Gastroesophageal sphincter (tissue), 4 donors: ENCODE data around the gene BAHCC1. TPM values are rescaled to one million over a fixed set of nuclear protein-coding genes. Genes with fewer than 3 reads are reported as not detected.
A peak's percentile ranks its signal among the peaks of the same experiment; 100 is the strongest.

Experiments
- ATAC-seq: fragments of 150-250 bp; one replicate; pipeline ENCODE4 v1.9.1; 2016; ENCODE audit warnings: mild to moderate bottlenecking, moderate library complexity
- H3K27ac ChIP-seq, 4 donors: fragments of 200-600 bp; sonication (generic) in 3 of 4; 1 replicate in 3 of 4; 2 replicates in 1 of 4; pipeline ENCODE4 v1.5.1; 2016 to 2019
- H3K27me3 ChIP-seq: fragments of 200-600 bp; sonication (generic); one replicate; pipeline ENCODE4 v1.5.1; 2019
- H3K36me3 ChIP-seq, 2 donors: fragments of 200-600 bp; sonication (generic); one replicate each; pipeline ENCODE4 v1.5.1; 2019; ENCODE audit warnings: control low read depth in 1 of 2
- H3K4me1 ChIP-seq, 3 donors: fragments of 200-600 bp; sonication (generic); 1 replicate in 2 of 3; 2 replicates in 1 of 3; pipeline ENCODE4 v1.5.1; 2016 to 2019; ENCODE audit warnings: control low read depth in 2 of 3
- H3K4me3 ChIP-seq, 2 donors: fragments of 200-600 bp; sonication (generic); one replicate each; pipeline ENCODE4 v1.5.1; 2019; ENCODE audit warnings: mild to moderate bottlenecking in 1 of 2, moderate library complexity in 1 of 2
- H3K9me3 ChIP-seq, 3 donors: fragments of 200-600 bp; sonication (generic); one replicate each; pipeline ENCODE4 v1.5.1; 2017 to 2019; ENCODE audit warnings: control low read depth in 2 of 3
- EP300 ChIP-seq: sonication (generic); formaldehyde crosslinking; IDR thresholded peaks from one replicate; pipeline ENCODE4 v1.6.1; 2017; ENCODE audit warnings: antibody characterized with exemption, mild to moderate bottlenecking
- POLR2A ChIP-seq, 2 donors: fragments of 450-650 bp; IDR thresholded peaks; one replicate each; pipeline ENCODE4 v1.6.1; 2017; ENCODE audit warnings: antibody characterized with exemption in 2 of 2, mild to moderate bottlenecking in 2 of 2, moderate library complexity in 1 of 2
- POLR2AphosphoS5 ChIP-seq: sonication (generic); formaldehyde crosslinking; IDR thresholded peaks from one replicate; pipeline ENCODE4 v1.6.1; 2017; ENCODE audit warnings: antibody characterized with exemption
- WGBS, 2 donors: methylation state at CpG; one replicate each; pipeline ENCODE4 v1.1.5; 2018; ENCODE audit warnings: low coverage in 1 of 2; 5-methylcytosine and 5-hydroxymethylcytosine counted together
- total RNA-seq, 4 donors: library from RNA; depleted of rRNA; stranded (reverse); fragments of >200 nt; gene quantifications; one replicate each; pipeline ENCODE4 v1.1.0, GENCODE V29; 2016
- TF ChIP-seq, protein P1 (sequence below), 4 experiments: fragments of 200-600 bp in 2 of 4; fragments of 450-650 bp in 2 of 4; sonication (generic) in 1 of 4; IDR thresholded peaks; one replicate each; pipeline ENCODE4 v1.5.1; 2017 to 2019; ENCODE audit warnings: antibody characterized with exemption in 4 of 4, mild to moderate bottlenecking in 2 of 4, moderate library complexity in 2 of 4

The BAHCC1 gene
- total RNA-seq, 4 donors from 2014 or later: 17.5 to 34.3 (median 19.5) TPM

DNA sequence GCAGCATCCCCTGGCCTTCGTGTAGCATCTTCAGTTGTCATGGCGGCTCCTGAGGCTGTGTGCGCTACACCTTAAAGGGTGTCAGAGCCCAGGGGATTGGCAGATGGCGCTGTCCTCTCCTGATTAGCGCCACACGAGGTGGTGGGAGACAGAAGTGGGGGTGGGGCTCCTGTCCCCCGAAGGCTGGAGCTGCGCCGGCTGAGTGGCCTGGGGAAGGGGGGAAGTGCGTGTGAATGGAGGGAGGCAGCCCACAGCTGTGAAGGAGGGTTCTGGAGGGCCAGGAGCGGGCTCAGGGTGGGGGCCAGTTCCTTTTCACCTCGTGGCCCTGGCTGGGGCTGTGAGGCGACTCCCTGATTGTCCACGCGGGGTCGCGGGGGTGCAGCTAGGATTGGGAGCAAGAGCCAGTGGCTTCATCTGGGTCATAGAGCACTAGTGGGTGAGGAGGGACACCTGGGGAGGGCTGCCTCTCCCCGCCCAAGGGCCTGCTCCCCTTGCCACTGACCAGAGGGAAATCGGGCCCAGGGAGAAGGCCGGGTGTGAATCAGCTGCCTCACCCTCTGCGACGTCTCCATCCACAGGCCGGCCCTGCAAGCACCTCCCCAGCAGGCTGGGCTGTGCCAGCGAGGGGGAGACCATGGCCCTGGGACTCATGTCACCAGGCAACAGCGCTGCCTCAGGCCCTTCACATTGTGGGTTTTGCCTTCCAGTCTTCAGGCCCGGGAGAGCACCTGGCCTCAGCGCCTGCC, 14.1 kb downstream of the BAHCC1 start:
- ATAC-seq: no peak
- Histone ChIP-seq H3K9me3 (no peaks in the 10 kb centered on the region), H3K27me3 (no peaks in the 10 kb centered on the region), H3K36me3 (no peaks in the 10 kb centered on the region), H3K4me1 (peaks cover 6 to 98% (median 45%) of the 10 kb centered on the region in 3 donors), H3K27ac (no peak overlapping the region), H3K4me3 (no peak overlapping the region)
- WGBS, 2 donors: 67% methylated on average over 4 of the region's 27 CpGs; no CpG with 5 or more reads in 1 of the 2 donors
- TF ChIP-seq, protein P1, sequence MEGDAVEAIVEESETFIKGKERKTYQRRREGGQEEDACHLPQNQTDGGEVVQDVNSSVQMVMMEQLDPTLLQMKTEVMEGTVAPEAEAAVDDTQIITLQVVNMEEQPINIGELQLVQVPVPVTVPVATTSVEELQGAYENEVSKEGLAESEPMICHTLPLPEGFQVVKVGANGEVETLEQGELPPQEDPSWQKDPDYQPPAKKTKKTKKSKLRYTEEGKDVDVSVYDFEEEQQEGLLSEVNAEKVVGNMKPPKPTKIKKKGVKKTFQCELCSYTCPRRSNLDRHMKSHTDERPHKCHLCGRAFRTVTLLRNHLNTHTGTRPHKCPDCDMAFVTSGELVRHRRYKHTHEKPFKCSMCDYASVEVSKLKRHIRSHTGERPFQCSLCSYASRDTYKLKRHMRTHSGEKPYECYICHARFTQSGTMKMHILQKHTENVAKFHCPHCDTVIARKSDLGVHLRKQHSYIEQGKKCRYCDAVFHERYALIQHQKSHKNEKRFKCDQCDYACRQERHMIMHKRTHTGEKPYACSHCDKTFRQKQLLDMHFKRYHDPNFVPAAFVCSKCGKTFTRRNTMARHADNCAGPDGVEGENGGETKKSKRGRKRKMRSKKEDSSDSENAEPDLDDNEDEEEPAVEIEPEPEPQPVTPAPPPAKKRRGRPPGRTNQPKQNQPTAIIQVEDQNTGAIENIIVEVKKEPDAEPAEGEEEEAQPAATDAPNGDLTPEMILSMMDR (IDR thresholded peaks at IDR 0.05): no peak
- no peak for TF ChIP-seq EP300
- no peak for TF ChIP-seq POLR2A (IDR thresholded peaks at IDR 0.05)
- no peak for TF ChIP-seq POLR2AphosphoS5

DNA sequence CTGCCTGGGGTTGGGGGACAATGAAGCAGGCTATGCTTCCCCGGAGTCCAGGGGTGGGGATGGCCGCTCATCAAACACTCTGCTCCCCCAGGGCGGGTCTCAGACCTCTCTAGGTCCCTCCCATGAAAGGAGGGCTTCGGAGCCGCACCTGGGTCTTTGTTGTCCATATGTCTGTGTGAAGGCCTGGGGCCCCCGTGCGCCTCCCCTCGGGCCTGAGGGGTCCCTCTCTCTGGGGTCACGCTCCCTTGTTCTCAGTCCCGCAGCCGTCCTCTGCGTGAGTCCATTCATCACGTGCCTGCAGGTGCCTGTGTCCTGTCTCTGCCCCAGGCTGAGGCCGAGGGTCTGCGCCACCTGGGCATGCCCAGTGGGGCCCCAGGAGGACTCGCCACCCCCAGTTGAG, 15.6 kb downstream of the BAHCC1 start:
- Histone ChIP-seq H3K4me3 (no peak overlapping the region), H3K9me3 (no peaks in the 10 kb centered on the region), H3K36me3 (no peaks in the 10 kb centered on the region), H3K27me3 (no peaks in the 10 kb centered on the region), H3K4me1 (peaks cover under 1 to 95% (median 30%) of the 10 kb centered on the region in 3 donors), H3K27ac (no peak overlapping the region)
- no peak for ATAC-seq
- no CpG with 5 or more reads among the region's 16 CpGs for WGBS, 2 donors
- TF ChIP-seq, protein P1 (IDR thresholded peaks at IDR 0.05): no peak
- TF ChIP-seq POLR2A (IDR thresholded peaks at IDR 0.05) (no peak), POLR2AphosphoS5 (no peak), EP300 (no peak)

- Histone ChIP-seq H3K27me3 (no peaks in the 10 kb centered on the region), H3K9me3 (no peaks in the 10 kb centered on the region), H3K36me3 (no peaks in the 10 kb centered on the region), H3K4me3 (no peak overlapping the region), H3K27ac (no peak overlapping the region), H3K4me1 (peaks cover 0 to 92% (median 26%) of the 10 kb centered on the region in 3 donors)
- no peak for TF ChIP-seq POLR2AphosphoS5
- no peak for TF ChIP-seq POLR2A (IDR thresholded peaks at IDR 0.05)
- no peak for TF ChIP-seq EP300
- TF ChIP-seq, protein P1 (IDR thresholded peaks at IDR 0.05): no peak
- WGBS, 2 donors: 60% methylated on average over 1 of the region's 8 CpGs; no CpG with 5 or more reads in 1 of the 2 donors
- ATAC-seq: no peak
Measured at GRCh38 chr17:81411305-81411704, 16.0 kb downstream of the BAHCC1 start.

GRCh38 chr17:81412490-81413093, 17.3 kb downstream of the BAHCC1 start:
- H3K27me3 ChIP-seq: no peaks in the 10 kb centered on the region
- WGBS, 2 donors: 40 to 61% methylated on average over 9 to 10 of the region's 29 CpGs
- peaks cover 0 to 92% (median 31%) of the 10 kb centered on the region in 3 donors for H3K4me1 ChIP-seq
- ATAC-seq: peak; percentile 20
- H3K9me3 ChIP-seq: no peaks in the 10 kb centered on the region
- H3K27ac ChIP-seq: peak overlapping the region in 3 of 4 donors; percentile 22 to 53 (median 33)
- no peaks in the 10 kb centered on the region for H3K36me3 ChIP-seq
- TF ChIP-seq POLR2AphosphoS5 (peak; percentile 32), POLR2A (IDR thresholded peaks at IDR 0.05) (no peak), EP300 (no peak)
- TF ChIP-seq, protein P1 (IDR thresholded peaks at IDR 0.05): no peak
- no peak overlapping the region for H3K4me3 ChIP-seq
